Activated naive CD8-positive, alpha-beta T cell treated with anti-CD3 and anti-CD28 coated beads for 36 hours (primary cell): ENCODE results near the gene SPOCK1. TPM values are rescaled to one million over a fixed set of nuclear protein-coding genes. Genes with fewer than 3 reads are reported as not detected.

ENCODE experiments used
- DNase-seq: peaks from one replicate; pipeline ENCODE4 v3.0.0; 2021
- H3K27ac Mint-ChIP-seq: one replicate; pipeline ENCODE4 v1.8.0; 2022; ENCODE audit warnings: mild to moderate bottlenecking, moderate library complexity, mixed read lengths
- H3K27me3 Mint-ChIP-seq: one replicate; pipeline ENCODE4 v1.8.0; 2022; ENCODE audit warnings: mild to moderate bottlenecking, mixed read lengths
- H3K36me3 Mint-ChIP-seq: one replicate; pipeline ENCODE4 v1.8.0; 2021; ENCODE audit warnings: mild to moderate bottlenecking, mixed read lengths
- H3K4me1 Mint-ChIP-seq: one replicate; pipeline ENCODE4 v1.8.0; 2021; ENCODE audit warnings: mixed read lengths
- H3K4me3 Mint-ChIP-seq: one replicate; pipeline ENCODE4 v1.8.0; 2022; ENCODE audit warnings: mild to moderate bottlenecking, moderate library complexity, mixed read lengths
- H3K9me3 Mint-ChIP-seq: one replicate; pipeline ENCODE4 v1.8.0; 2022; ENCODE audit warnings: mixed read lengths
- total RNA-seq, 2 experiments: library from RNA; stranded (reverse); gene quantifications; one replicate each; pipeline ENCODE4 v1.2.3, GENCODE V29; 2021

The SPOCK1 gene
- total RNA-seq, 2 experiments from 2014 or later: 0.12 TPM; not detected in 1

DNA sequence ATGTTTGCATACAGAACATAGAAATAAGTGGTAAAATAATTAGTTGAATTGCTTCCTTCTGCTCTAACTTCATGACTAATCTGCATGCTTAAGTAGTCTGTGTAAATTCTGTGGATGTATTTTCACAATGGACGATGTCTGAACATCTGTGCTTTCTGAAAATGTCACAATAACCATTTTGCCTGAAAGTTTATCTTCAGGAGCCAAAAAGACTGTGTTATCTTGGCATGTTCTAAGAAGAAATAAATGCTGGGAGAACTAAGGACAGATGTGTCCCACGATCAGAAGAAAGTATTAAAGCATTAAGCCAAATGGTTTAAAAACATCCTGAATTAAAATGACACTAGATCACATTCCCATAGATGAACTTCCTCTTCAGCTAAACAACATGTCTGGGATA is 397.6 kb downstream of the SPOCK1 start:
- Mint-ChIP-seq H3K27ac (no peak overlapping the region), H3K4me1 (no peaks in the 10 kb centered on the region), H3K27me3 (peaks cover 3% of the 10 kb centered on the region), H3K36me3 (no peaks in the 10 kb centered on the region), H3K4me3 (no peak overlapping the region), H3K9me3 (no peaks in the 10 kb centered on the region)
- DNase-seq: no peak

DNA sequence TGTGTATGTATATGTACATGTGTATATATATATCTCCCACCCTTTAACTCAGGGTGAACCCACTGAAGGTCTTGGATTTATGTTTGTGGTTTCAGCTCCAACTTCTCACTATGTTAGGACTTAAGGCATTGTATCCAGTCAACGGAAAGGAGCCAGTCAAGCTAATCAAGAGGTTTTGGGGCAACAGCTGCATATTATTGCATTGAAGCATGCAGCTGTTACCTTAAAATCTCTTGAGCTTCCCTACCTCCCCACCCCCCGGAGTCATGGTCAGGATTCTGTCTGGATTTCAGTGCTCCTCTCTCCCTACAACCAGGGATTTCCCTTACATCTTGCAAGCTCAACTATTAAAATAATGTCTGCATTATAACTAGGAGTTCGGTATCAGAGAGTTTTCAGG is 399.5 kb downstream of the SPOCK1 start:
- H3K4me3 Mint-ChIP-seq: no peak overlapping the region

DNA sequence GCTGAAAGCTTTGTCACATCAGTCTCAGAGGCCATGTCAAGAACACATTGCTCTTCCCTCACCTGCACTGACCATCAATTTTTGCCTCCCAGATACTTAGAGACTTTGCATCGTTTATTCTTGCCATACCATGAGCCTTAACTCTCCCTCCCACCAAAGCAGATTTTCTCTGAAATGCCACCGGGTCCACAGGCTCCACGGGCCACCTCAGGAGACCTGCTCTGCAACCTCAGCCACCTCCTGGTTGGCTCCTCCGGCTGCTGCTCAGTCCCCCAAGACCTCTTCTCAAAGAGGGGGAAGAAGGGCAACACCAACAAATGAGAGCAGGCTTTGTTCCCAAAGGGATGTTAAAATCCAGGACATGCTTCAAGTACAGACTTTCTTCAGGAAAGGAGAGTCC is 400.5 kb downstream of the SPOCK1 start:
- Mint-ChIP-seq H3K36me3 (no peaks in the 10 kb centered on the region), H3K27me3 (no peaks in the 10 kb centered on the region), H3K27ac (no peak overlapping the region), H3K4me1 (no peaks in the 10 kb centered on the region), H3K9me3 (no peaks in the 10 kb centered on the region), H3K4me3 (no peak overlapping the region)
- no peak for DNase-seq

More for the DNA sequence above, 399.5 kb downstream of the SPOCK1 start:
- no peak for DNase-seq
- Mint-ChIP-seq H3K27me3 (peaks cover 3% of the 10 kb centered on the region), H3K27ac (no peak overlapping the region), H3K9me3 (no peaks in the 10 kb centered on the region), H3K4me1 (no peaks in the 10 kb centered on the region), H3K36me3 (no peaks in the 10 kb centered on the region)

DNA sequence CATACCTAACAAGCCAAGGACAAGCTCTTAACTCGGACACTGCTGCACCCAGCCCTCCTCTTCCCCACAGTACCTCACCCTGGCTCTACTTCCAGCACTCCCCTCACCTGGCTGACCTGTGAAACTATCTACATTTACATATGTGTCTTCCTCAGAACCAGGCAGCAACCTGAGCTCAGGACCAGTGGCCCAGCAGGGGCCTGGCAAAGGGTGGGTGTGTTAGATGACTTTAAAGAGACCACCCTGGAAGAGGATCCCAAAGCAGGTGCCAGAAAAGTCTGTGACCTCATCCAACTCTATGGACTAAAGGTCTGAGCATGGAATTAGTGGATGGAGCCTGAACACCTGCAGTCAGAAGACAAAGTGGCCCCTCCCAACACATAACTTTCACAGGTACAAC is 400.9 kb downstream of the SPOCK1 start:
- Mint-ChIP-seq H3K27ac (no peak overlapping the region), H3K4me1 (no peaks in the 10 kb centered on the region), H3K36me3 (no peaks in the 10 kb centered on the region), H3K4me3 (no peak overlapping the region), H3K27me3 (no peaks in the 10 kb centered on the region), H3K9me3 (no peaks in the 10 kb centered on the region)
- DNase-seq: no peak

DNA sequence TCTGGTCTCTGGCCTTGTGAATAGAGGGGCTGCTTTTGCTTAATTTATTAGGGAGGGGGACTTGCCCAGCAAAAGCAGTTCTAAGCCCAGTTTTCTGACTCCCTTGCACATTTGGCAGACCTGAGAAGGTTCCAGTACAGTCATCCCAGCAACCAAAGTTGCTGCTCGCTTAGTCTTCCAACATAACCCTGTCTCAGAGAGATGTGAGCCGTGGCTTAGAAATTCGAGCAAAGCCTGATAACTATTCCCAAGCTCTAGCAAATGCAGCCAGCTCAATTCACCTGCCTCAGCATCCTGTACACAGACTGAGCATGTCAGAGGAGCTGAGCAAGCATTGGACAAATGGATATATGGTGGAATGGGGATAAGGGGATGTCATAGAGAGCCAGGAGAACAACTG is 401.9 kb downstream of the SPOCK1 start:
- H3K27me3 Mint-ChIP-seq: no peaks in the 10 kb centered on the region
- H3K27ac Mint-ChIP-seq: no peak overlapping the region
- DNase-seq: no peak
- no peaks in the 10 kb centered on the region for H3K4me1 Mint-ChIP-seq
- no peaks in the 10 kb centered on the region for H3K36me3 Mint-ChIP-seq
- no peaks in the 10 kb centered on the region for H3K9me3 Mint-ChIP-seq
- no peak overlapping the region for H3K4me3 Mint-ChIP-seq

DNA sequence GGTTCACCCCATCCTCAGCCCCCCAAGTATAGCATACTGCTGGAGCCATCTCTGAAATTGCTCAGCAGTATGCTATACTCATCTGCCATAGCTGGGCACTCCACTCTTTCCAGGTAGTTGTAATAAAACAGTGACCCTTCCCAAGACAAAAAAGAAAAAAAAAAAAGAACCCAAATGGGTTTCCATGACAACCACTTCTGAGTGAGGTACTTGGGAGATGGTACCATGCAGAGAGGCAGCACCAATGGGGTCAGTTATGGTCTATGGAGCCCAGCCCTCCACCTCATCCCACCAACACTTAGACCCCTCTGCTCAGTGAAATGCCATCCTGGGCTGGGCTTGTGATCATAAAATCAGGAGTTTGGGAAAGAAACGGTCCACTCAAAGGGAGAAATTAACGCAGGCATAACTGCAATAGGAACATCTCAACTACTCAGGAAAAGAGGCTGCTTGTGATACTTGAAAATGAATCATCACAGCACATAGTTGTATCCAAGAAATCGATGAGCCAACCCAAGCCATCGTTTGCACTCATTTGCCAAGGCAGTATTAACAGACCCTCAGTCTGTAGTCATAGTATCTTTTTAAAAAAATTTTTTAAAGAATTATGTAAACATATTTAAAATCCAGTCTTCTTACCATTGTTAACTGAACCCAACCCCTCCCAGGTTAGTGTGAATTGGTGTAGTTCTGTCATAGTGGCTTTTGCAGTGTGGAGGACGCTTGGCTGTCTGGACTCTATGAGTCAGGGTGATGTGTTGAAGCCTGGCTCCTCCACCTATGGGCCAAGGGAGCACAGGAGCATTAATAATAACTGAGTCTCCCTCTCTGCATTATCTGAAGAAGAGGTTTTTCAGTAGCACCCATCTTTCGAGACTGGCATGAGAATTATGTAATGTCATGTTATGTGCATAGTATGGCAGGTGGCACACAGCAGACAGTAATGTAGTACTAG is 402.7 kb downstream of the SPOCK1 start:
- Mint-ChIP-seq H3K4me3 (no peak overlapping the region), H3K4me1 (no peaks in the 10 kb centered on the region), H3K27ac (no peak overlapping the region), H3K9me3 (no peaks in the 10 kb centered on the region), H3K36me3 (no peaks in the 10 kb centered on the region), H3K27me3 (no peaks in the 10 kb centered on the region)
- DNase-seq: no peak

DNA sequence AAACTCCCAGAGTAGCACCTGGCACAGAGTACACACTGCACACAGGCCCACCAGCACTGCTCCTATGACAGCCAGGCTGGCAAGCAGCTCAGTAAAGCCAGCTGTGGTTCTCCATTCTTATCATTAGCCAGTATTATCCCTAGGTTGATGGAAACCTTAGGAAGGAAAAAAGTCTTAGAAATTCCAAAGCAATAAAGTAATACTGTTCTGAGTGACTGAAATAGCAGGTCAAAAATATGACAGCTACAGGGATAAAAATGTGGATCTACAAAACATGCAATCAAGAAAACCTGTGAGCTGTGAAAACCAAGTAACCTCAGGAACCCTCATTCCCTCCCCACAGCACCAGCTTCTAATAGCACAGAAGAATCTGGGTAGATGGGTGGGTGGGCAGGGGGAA is 403.5 kb downstream of the SPOCK1 start:
- Mint-ChIP-seq H3K27me3 (no peaks in the 10 kb centered on the region), H3K4me1 (no peaks in the 10 kb centered on the region), H3K4me3 (no peak overlapping the region), H3K9me3 (no peaks in the 10 kb centered on the region), H3K36me3 (no peaks in the 10 kb centered on the region), H3K27ac (no peak overlapping the region)
- DNase-seq: no peak

DNA sequence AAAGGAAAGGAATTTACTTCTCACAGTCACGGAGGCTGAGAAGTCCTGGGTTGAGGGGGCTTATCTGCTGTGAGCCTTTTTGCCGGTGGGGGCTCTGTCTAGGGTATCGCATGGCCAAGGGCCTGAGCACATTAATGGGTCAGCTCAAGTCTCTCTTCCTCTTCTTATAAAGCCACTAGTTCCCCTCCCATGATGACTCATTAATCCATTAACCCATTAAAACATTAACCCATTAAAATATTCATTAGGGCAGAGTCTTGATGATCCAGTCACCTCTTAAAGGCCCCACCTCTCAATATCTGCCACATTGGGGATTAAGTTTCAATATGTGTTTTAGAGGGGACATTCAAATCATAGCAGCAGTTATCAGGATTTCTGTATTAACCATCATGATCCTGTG is 406.3 kb downstream of the SPOCK1 start:
- DNase-seq: no peak
- Mint-ChIP-seq H3K27ac (no peak overlapping the region), H3K36me3 (no peaks in the 10 kb centered on the region), H3K27me3 (no peaks in the 10 kb centered on the region), H3K4me1 (no peaks in the 10 kb centered on the region), H3K4me3 (no peak overlapping the region), H3K9me3 (no peaks in the 10 kb centered on the region)

DNA sequence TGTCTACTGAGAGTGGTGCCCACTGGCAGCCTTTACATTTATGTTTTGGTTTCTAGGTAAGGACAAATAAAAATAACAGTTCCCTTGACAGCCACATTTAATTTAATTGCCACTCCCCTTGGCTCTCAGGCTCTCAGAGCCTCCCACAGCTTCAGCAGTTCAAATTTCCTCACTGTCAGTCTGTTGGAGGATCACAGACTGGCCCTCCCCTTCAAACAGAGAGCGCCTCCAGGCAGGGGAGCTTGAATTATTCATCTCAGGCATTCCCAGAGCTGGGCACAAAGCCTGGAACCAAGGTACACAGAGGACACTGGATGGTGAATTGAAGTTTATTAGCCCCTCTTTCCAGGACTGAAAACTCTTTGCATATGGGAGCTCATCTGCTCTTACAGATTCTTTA is 407.7 kb downstream of the SPOCK1 start:
- DNase-seq: no peak
- H3K36me3 Mint-ChIP-seq: no peaks in the 10 kb centered on the region
- no peak overlapping the region for H3K27ac Mint-ChIP-seq
- H3K4me1 Mint-ChIP-seq: no peaks in the 10 kb centered on the region
- H3K9me3 Mint-ChIP-seq: no peaks in the 10 kb centered on the region
- H3K27me3 Mint-ChIP-seq: no peaks in the 10 kb centered on the region
- no peak overlapping the region for H3K4me3 Mint-ChIP-seq

DNA sequence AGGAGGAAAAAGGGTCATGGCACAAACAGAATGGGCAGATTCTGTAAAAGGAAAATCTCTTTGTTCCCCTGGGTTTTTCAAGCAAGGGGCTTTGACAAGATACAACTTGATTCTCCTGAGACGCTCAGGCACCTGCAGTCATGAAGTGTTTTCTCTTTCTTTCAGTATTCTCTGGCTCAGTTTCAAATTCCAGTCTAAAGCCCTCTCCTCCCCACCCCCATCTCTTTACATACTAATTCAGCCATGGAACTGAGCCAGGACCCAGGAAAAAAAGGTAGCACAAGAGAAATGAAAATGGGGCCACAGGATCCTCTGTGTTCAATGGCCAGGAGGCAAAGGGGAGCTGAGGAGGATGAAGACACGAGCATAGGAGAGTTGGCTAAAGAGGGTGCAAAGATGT is 408.4 kb downstream of the SPOCK1 start:
- H3K9me3 Mint-ChIP-seq: no peaks in the 10 kb centered on the region
- no peak for DNase-seq

DNA sequence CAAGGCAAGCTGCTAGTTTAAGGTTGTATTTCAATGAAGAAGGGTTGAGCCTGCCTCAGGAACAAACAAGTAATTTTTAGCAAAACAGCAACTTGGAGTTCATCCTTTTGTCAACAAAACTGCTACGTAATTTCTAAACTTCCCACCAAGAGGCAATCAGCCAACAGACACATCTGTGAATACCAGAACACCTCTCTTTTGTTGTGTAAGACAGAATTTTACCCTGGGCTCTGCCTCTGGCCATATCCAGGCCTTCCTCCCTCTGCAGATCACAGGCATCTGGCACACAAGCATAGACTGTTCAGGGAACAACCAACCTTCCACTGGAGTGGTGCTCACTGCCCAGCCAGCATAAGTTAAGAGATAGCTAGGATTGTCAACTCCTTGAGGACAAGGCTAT is 409.0 kb downstream of the SPOCK1 start:
- Mint-ChIP-seq H3K4me1 (no peaks in the 10 kb centered on the region), H3K9me3 (no peaks in the 10 kb centered on the region), H3K36me3 (no peaks in the 10 kb centered on the region), H3K27ac (no peak overlapping the region), H3K4me3 (no peak overlapping the region), H3K27me3 (no peaks in the 10 kb centered on the region)
- DNase-seq: no peak

More for the DNA sequence above, 408.4 kb downstream of the SPOCK1 start:
- H3K27ac Mint-ChIP-seq: no peak overlapping the region
- no peak overlapping the region for H3K4me3 Mint-ChIP-seq
- H3K27me3 Mint-ChIP-seq: no peaks in the 10 kb centered on the region
- no peaks in the 10 kb centered on the region for H3K4me1 Mint-ChIP-seq
- H3K36me3 Mint-ChIP-seq: no peaks in the 10 kb centered on the region

DNA sequence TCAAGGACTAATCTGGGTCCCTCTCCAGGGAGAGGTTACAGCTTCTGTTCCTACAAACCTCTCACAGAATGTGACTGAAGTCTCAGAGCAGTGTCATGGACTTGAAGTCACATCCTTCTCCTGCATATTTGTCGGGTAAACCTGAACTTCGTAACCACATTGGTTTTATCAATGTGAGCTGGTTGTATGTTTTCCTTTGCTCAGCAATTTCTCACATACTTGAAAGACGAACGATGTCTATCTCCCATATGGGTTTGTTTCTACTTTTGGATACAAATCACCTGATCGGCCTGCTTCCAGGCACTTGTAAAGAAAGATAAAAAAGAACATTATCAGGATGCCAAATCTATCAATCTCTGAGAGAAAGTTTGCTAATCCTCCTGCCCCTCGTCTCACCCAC is 411.0 kb downstream of the SPOCK1 start:
- Mint-ChIP-seq H3K4me1 (no peaks in the 10 kb centered on the region), H3K27ac (no peak overlapping the region), H3K4me3 (no peak overlapping the region), H3K9me3 (no peaks in the 10 kb centered on the region), H3K27me3 (no peaks in the 10 kb centered on the region), H3K36me3 (no peaks in the 10 kb centered on the region)
- DNase-seq: no peak

DNA sequence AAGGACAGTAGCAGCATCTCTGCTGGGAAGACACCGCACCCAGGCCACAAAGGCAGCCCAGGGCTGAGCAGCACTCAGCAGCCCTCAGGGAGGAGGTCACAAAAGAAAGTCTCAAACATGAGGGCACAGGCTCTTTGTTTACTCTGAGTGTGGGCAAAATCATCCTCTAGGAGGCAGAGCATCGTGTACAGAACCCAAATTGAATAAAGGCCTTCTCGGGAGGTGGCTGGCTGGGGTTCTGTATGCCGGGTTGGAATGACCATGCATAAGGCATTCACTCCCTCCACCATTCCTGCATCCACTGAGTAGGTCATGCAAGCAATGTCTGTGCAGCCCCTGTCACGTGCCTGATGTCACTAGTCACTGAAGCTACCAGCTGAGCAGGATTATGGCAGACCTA is 412.8 kb downstream of the SPOCK1 start:
- no peaks in the 10 kb centered on the region for H3K36me3 Mint-ChIP-seq
- no peak for DNase-seq
- H3K27me3 Mint-ChIP-seq: no peaks in the 10 kb centered on the region
- no peak overlapping the region for H3K4me3 Mint-ChIP-seq
- no peaks in the 10 kb centered on the region for H3K4me1 Mint-ChIP-seq
- H3K9me3 Mint-ChIP-seq: no peaks in the 10 kb centered on the region
- no peak overlapping the region for H3K27ac Mint-ChIP-seq

DNA sequence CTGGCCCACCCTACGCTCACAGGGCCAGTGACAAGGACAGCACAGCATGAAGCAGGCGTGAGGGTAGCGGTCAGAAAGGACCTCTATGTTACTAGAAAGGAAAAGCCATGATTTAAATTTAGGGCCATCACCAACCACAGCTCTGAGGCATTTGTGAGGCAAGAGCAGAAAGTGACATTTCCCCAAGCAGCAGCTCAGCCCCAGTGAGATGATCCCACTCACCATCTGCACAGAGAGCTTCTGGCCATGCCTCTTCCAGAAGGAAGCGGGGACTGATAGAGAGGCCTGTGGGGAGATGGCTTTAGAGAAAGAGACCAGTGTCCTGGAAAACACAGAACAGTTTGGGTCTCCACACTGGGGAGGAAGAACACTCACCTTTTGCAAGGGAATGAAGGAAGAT is 413.9 kb downstream of the SPOCK1 start:
- Mint-ChIP-seq H3K4me3 (no peak overlapping the region), H3K9me3 (no peaks in the 10 kb centered on the region), H3K36me3 (no peaks in the 10 kb centered on the region), H3K27me3 (no peaks in the 10 kb centered on the region), H3K4me1 (no peaks in the 10 kb centered on the region), H3K27ac (no peak overlapping the region)
- DNase-seq: no peak

DNA sequence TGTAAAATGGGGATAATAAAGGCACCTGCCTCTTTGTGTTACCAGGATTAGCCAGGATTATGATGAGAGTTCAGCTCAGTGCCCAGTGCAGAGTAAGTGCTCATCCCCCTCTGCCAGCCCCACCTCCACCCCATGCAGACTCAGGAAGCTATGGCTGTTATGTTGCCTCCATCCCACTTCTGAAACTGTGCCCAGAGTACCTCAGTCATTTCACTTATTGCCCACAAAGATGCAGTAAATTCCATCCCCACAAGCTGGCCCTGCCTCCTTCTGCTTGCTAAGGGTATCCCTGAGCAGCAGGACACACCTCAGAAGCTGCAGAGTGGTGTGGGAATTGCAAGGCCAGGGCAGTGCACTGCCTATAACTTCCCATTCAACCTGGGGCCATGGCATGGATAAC is 415.1 kb downstream of the SPOCK1 start:
- Mint-ChIP-seq H3K9me3 (no peaks in the 10 kb centered on the region), H3K36me3 (no peaks in the 10 kb centered on the region), H3K4me3 (no peak overlapping the region), H3K4me1 (no peaks in the 10 kb centered on the region), H3K27ac (no peak overlapping the region), H3K27me3 (no peaks in the 10 kb centered on the region)
- no peak for DNase-seq

DNA sequence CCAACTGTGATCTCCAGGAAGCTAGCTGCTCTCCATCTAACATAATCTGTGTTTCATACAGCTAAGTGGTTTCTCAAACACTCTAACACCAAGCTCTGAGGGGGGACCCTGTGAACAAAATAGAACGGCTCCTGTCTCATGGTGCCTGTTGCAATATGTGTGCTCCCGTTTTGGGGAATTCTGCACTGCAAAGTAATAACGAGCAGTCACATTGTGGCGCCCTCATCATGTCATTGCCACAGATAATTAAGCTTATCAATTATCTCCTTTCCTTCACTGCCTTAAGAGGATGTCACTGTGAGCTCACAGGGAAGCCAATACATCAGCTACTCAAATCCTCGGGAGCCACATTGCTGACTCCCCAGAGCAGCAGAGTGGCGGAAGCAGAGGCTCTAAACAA is 416.2 kb downstream of the SPOCK1 start:
- DNase-seq: no peak
- Mint-ChIP-seq H3K4me3 (no peak overlapping the region), H3K9me3 (no peaks in the 10 kb centered on the region), H3K27me3 (no peaks in the 10 kb centered on the region), H3K36me3 (no peaks in the 10 kb centered on the region), H3K27ac (no peak overlapping the region), H3K4me1 (no peaks in the 10 kb centered on the region)
